ENCODE data around the gene AGRP.

AGRP gene

DNA sequence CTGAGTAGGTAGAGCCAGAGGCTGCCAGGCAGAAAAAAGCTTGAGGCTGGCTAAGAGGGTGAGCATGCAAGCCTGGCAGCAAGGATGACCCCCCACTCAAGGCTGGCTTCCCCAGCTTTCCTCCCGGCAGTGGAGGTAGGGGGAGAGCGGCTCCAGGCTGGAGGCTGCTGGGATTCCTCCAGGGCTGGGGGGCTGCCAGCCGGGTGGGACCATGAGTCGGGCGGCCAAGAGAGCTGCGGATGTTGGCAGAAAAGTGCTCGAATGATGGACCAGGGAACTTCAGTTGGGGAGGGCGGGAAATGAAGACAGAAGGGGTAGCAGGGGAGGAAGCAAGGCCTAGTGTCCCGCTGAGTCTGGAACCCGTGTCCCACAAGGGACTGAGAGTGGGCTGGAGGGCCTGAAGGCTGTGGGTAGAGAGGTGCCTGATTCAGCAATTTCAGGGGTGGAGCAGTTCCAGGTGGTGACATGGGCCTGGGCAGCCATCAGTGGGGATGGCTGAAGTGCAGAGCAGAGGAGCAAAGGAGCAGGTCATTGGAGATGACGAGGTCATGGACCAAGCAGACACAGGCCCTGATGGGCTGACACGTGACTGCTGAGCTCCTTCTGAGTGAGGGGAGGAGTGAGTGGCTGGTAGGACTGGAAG is 32.2 kb downstream of the AGRP start:
- no peak overlapping the region for H3K27ac ChIP-seq
- peaks cover 12% of the 10 kb centered on the region for H3K4me1 ChIP-seq

GRCh38 chr16:67449739-67450138 is 33.6 kb downstream of the AGRP start:
- no peak overlapping the region for H3K27ac ChIP-seq
- no peaks in the 10 kb centered on the region for H3K36me3 ChIP-seq (ENCODE audit: control insufficient read depth, insufficient read depth, low read length)
- H3K4me3 ChIP-seq (ENCODE audit: low read depth, low read length) = no peak overlapping the region
- peaks cover 52% of the 10 kb centered on the region for H3K79me2 ChIP-seq
- no peaks in the 10 kb centered on the region for H3K27me3 ChIP-seq (ENCODE audit: control insufficient read depth, insufficient read depth, low read length)
- no peak overlapping the region for H3K4me2 ChIP-seq (ENCODE audit: low read length)
- peaks cover 20% of the 10 kb centered on the region for H3K4me1 ChIP-seq
- no peak overlapping the region for H3K9ac ChIP-seq
- TF ChIP-seq, protein P1, sequence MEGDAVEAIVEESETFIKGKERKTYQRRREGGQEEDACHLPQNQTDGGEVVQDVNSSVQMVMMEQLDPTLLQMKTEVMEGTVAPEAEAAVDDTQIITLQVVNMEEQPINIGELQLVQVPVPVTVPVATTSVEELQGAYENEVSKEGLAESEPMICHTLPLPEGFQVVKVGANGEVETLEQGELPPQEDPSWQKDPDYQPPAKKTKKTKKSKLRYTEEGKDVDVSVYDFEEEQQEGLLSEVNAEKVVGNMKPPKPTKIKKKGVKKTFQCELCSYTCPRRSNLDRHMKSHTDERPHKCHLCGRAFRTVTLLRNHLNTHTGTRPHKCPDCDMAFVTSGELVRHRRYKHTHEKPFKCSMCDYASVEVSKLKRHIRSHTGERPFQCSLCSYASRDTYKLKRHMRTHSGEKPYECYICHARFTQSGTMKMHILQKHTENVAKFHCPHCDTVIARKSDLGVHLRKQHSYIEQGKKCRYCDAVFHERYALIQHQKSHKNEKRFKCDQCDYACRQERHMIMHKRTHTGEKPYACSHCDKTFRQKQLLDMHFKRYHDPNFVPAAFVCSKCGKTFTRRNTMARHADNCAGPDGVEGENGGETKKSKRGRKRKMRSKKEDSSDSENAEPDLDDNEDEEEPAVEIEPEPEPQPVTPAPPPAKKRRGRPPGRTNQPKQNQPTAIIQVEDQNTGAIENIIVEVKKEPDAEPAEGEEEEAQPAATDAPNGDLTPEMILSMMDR (IDR thresholded peaks at IDR 0.05) = no peak
- no peak overlapping the region for H2AFZ ChIP-seq
- H3K9me3 ChIP-seq (ENCODE audit: control insufficient read depth, low read length) = no peaks in the 10 kb centered on the region

More for the DNA sequence above, 32.2 kb downstream of the AGRP start:
- Histone ChIP-seq H3K79me2 (peaks cover 67% of the 10 kb centered on the region), H3K27me3 (ENCODE audit: control insufficient read depth, insufficient read depth, low read length) (no peaks in the 10 kb centered on the region), H2AFZ (no peak overlapping the region), H3K4me3 (ENCODE audit: low read depth, low read length) (no peak overlapping the region), H3K9ac (no peak overlapping the region), H3K4me2 (ENCODE audit: low read length) (no peak overlapping the region), H3K9me3 (ENCODE audit: control insufficient read depth, low read length) (no peaks in the 10 kb centered on the region), H3K36me3 (ENCODE audit: control insufficient read depth, insufficient read depth, low read length) (no peaks in the 10 kb centered on the region)
- TF ChIP-seq, protein P1 (IDR thresholded peaks at IDR 0.05) = no peak

- Histone ChIP-seq H3K36me3 (ENCODE audit: control insufficient read depth, insufficient read depth, low read length) (no peaks in the 10 kb centered on the region), H3K4me2 (ENCODE audit: low read length) (no peak overlapping the region), H3K27me3 (ENCODE audit: control insufficient read depth, insufficient read depth, low read length) (no peaks in the 10 kb centered on the region), H3K4me1 (peaks cover 20% of the 10 kb centered on the region), H3K4me3 (ENCODE audit: low read depth, low read length) (no peak overlapping the region), H3K79me2 (peaks cover 49% of the 10 kb centered on the region), H3K9me3 (ENCODE audit: control insufficient read depth, low read length) (no peaks in the 10 kb centered on the region), H2AFZ (no peak overlapping the region), H3K9ac (no peak overlapping the region), H3K27ac (no peak overlapping the region)
- TF ChIP-seq, protein P1 (IDR thresholded peaks at IDR 0.05) = no peak
These were observed 34.0 kb downstream of the AGRP start for GRCh38 chr16:67449336-67449735.

DNA sequence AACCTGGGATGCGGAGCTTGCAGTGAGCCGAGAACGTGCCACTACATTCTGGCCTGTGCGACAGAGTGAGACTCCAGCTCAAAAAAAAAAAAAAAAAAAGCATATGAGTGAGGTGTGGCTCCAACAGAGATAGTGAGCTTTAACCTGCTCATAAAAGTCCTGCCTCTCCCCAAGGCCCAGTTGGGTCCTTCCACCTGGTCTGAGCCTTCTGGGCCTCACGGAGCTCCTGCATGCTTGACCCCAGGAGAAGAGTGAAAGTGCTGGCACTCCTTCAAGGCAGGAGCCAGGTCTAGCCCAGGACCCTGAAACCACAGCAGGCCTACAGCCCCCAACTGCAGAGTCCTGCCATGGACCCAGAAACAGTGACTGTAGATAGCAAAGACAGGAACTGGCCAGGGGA is 34.8 kb downstream of the AGRP start:
- TF ChIP-seq, protein P1 (IDR thresholded peaks at IDR 0.05) = no peak
- H3K9ac ChIP-seq = no peak overlapping the region
- no peak overlapping the region for H2AFZ ChIP-seq
- H3K27ac ChIP-seq = no peak overlapping the region
- no peak overlapping the region for H3K4me2 ChIP-seq (ENCODE audit: low read length)
- H3K4me1 ChIP-seq = peaks cover 23% of the 10 kb centered on the region
- H3K27me3 ChIP-seq (ENCODE audit: control insufficient read depth, insufficient read depth, low read length) = no peaks in the 10 kb centered on the region
- H3K9me3 ChIP-seq (ENCODE audit: control insufficient read depth, low read length) = no peaks in the 10 kb centered on the region
- no peaks in the 10 kb centered on the region for H3K36me3 ChIP-seq (ENCODE audit: control insufficient read depth, insufficient read depth, low read length)
- no peak overlapping the region for H3K4me3 ChIP-seq (ENCODE audit: low read depth, low read length)
- H3K79me2 ChIP-seq = peaks cover 42% of the 10 kb centered on the region

GRCh38 chr16:67447508-67448076 is 35.8 kb downstream of the AGRP start:
- peaks cover 33% of the 10 kb centered on the region for H3K4me1 ChIP-seq
- TF ChIP-seq, protein P1 (IDR thresholded peaks at IDR 0.05) = peak; percentile 34
- H3K9ac ChIP-seq = no peak overlapping the region
- H3K9me3 ChIP-seq (ENCODE audit: control insufficient read depth, low read length) = no peaks in the 10 kb centered on the region
- H3K79me2 ChIP-seq = peaks cover 32% of the 10 kb centered on the region
- H3K36me3 ChIP-seq (ENCODE audit: control insufficient read depth, insufficient read depth, low read length) = no peaks in the 10 kb centered on the region
- no peaks in the 10 kb centered on the region for H3K27me3 ChIP-seq (ENCODE audit: control insufficient read depth, insufficient read depth, low read length)
- no peak overlapping the region for H3K4me2 ChIP-seq (ENCODE audit: low read length)
- H2AFZ ChIP-seq = no peak overlapping the region
- no peak overlapping the region for H3K4me3 ChIP-seq (ENCODE audit: low read depth, low read length)
- H3K27ac ChIP-seq = no peak overlapping the region

Measured in parathyroid adenoma (tissue), 2 donors.